Esophagus mucosa (tissue), 1 donor: ENCODE data around the gene ZNF576. TPM values are rescaled to one million over a fixed set of nuclear protein-coding genes. Genes with fewer than 3 reads are reported as not detected.
"Not testable (repeated sequence)": the region's sequence is repeated elsewhere in the genome, so short reads cannot be mapped to it uniquely, and the experiment has no call there.

Experiments
- ATAC-seq: fragments of 200-7000 bp; cut with Tn5 transposase; one replicate; pipeline ENCODE4 v1.9.1; 2020
- total RNA-seq: library from RNA; stranded (reverse); gene quantifications from one replicate; pipeline ENCODE4 v1.2.4, GENCODE V29; 2023
- donor health status: DM: yes; HTN: yes; CAD: no.

Gene ZNF576
- 12.4 TPM for total RNA-seq

- peak; percentile 91 for ATAC-seq
Measured at GRCh38 chr19:43595999-43596841, at the start of gene ZNF576, which contains the start of gene IRGQ. ZNF576 (plus strand) TSS chr19:43596595; CDS start chr19:43597109, 514 bp downstream. IRGQ (minus strand) TSS chr19:43596134; CDS start chr19:43595338, 796 bp downstream.

GRCh38 chr19:43547926-43548325, 48.5 kb upstream of the ZNF576 start:
- not testable (repeated sequence) for ATAC-seq

- ATAC-seq = no peak
Measured at GRCh38 chr19:43548706-43549105, 47.7 kb upstream of the ZNF576 start.

GRCh38 chr19:43551399-43552197, 44.8 kb upstream of the ZNF576 start:
- peak; percentile 14 for ATAC-seq

GRCh38 chr19:43552198-43552450, 44.3 kb upstream of the ZNF576 start:
- no peak for ATAC-seq

- no peak for ATAC-seq
Measured at GRCh38 chr19:43552616-43553015, 43.8 kb upstream of the ZNF576 start.

- ATAC-seq = no peak
Measured at GRCh38 chr19:43553656-43554055, 42.7 kb upstream of the ZNF576 start.

- no peak for ATAC-seq
Measured at GRCh38 chr19:43554317-43554895, 42.0 kb upstream of the ZNF576 start.

GRCh38 chr19:43555185-43555770, 41.1 kb upstream of the ZNF576 start:
- peak; percentile 61 for ATAC-seq

- ATAC-seq = no peak
Measured at GRCh38 chr19:43560687-43561086, 35.7 kb upstream of the ZNF576 start.

GRCh38 chr19:43561139-43561970, 35.0 kb upstream of the ZNF576 start:
- no peak for ATAC-seq

GRCh38 chr19:43562226-43562697, 34.1 kb upstream of the ZNF576 start:
- peak; percentile 17 for ATAC-seq

GRCh38 chr19:43562698-43563241, 33.6 kb upstream of the ZNF576 start:
- ATAC-seq = peak; percentile 71

- ATAC-seq = no peak
Measured at GRCh38 chr19:43563816-43564457, 32.5 kb upstream of the ZNF576 start.

- no peak for ATAC-seq
Measured at GRCh38 chr19:43564800-43565199, 31.6 kb upstream of the ZNF576 start.

- ATAC-seq = peak; percentile 12
Measured at GRCh38 chr19:43569657-43570056, 26.7 kb upstream of the ZNF576 start.

GRCh38 chr19:43570174-43570791, 26.1 kb upstream of the ZNF576 start:
- ATAC-seq = peak; percentile 36

- no peak for ATAC-seq
Measured at GRCh38 chr19:43572171-43572588, 24.2 kb upstream of the ZNF576 start.

- no peak for ATAC-seq
Measured at GRCh38 chr19:43574424-43575155, 21.8 kb upstream of the ZNF576 start.
